HepG2 (cell line): ENCODE data around the gene ATG9A. TPM values are rescaled to one million over a fixed set of nuclear protein-coding genes. Genes with fewer than 3 reads are reported as not detected.

Source experiments
- ADNP ChIP-seq: sonication (generic); formaldehyde crosslinking; IDR thresholded peaks from 2 replicates; pipeline ENCODE4 v1.4.0; 2020; ENCODE audit warnings: missing genetic modification reagents
- BHLHE40 ChIP-seq: IDR thresholded peaks from 2 replicates; pipeline ENCODE4 v1.6.1; 2011; ENCODE audit warnings: low read length, improper control_type of control experiment
- GFI1 ChIP-seq: sonication (generic); formaldehyde crosslinking; IDR thresholded peaks from 2 replicates; pipeline ENCODE4 v1.5.0; 2020; ENCODE audit warnings: missing genetic modification reagents, mild to moderate bottlenecking, borderline replicate concordance
- HNF1A ChIP-seq, 2 experiments: sonication (generic) in 1 of 2; formaldehyde crosslinking in 1 of 2; IDR thresholded peaks; 2 replicates each; pipeline versions ENCODE4 v1.4.0 to v1.6.1; 2016 to 2020; ENCODE audit warnings: borderline replicate concordance in 1 of 2, low read depth in 1 of 2, mild to moderate bottlenecking in 1 of 2, missing genetic modification reagents in 1 of 2
- SOX13 ChIP-seq, 3 experiments: fragments of 450-650 bp in 1 of 3; sonication (generic) in 1 of 3; formaldehyde crosslinking in 1 of 3; IDR thresholded peaks in 2 of 3; conservative IDR thresholded peaks in 1 of 3; 2 replicates each; pipeline versions ENCODE4 v1.5.0 to v1.6.1; 2016 to 2020; ENCODE audit warnings: antibody characterized with exemption in 1 of 3, mild to moderate bottlenecking in 1 of 3, missing compliant biosample characterization in 1 of 3, missing genetic modification reagents in 1 of 3, moderate library complexity in 1 of 3
- THAP9 ChIP-seq: sonication (generic); formaldehyde crosslinking; IDR thresholded peaks from 2 replicates; pipeline ENCODE4; 2020; ENCODE audit warnings: missing genetic modification reagents, mild to moderate bottlenecking, borderline replicate concordance
- XRCC5 ChIP-seq: fragments of 200-400 bp; formaldehyde crosslinking; optimal IDR thresholded peaks from 2 replicates; pipeline ENCODE3; 2017; ENCODE audit warnings: mild to moderate bottlenecking, low read length
- ZFP62 ChIP-seq: sonication (generic); formaldehyde crosslinking; IDR thresholded peaks from 2 replicates; pipeline ENCODE4 v1.4.0; 2020; ENCODE audit warnings: missing genetic modification reagents
- ZNF609 ChIP-seq: sonication (generic); formaldehyde crosslinking; IDR thresholded peaks from 2 replicates; pipeline ENCODE4 v1.4.0; 2020; ENCODE audit warnings: mild to moderate bottlenecking, missing genetic modification reagents, borderline replicate concordance
- ZNF652 ChIP-seq: IDR thresholded peaks from 2 replicates; pipeline ENCODE4 v1.6.1; 2016; ENCODE audit warnings: low read depth, borderline replicate concordance
- ZNF879 ChIP-seq: sonication (generic); formaldehyde crosslinking; IDR thresholded peaks from 2 replicates; pipeline ENCODE4 v1.8.1; 2023; ENCODE audit warnings: missing genetic modification reagents
- ZSCAN21 ChIP-seq: sonication (generic); formaldehyde crosslinking; IDR thresholded peaks from 2 replicates; pipeline ENCODE4 v1.8.0; 2022; ENCODE audit warnings: mild to moderate bottlenecking, missing genetic modification reagents, moderate library complexity, borderline replicate concordance
- polyA plus RNA-seq, 8 experiments: library from polyadenylated mRNA; depleted of rRNA in 3 of 8; stranded (reverse) in 7 of 8; unstranded in 1 of 8; fragments of >200 nt; fragmentation: Illumina TruSeq in 4 of 8; extraction: Trizol in 4 of 8; gene quantifications; 2 replicates each; pipeline versions ENCODE4 v1.2.1 to v1.2.3, GENCODE V29; 2011 to 2016; ENCODE audit warnings: low read depth in 4 of 8, missing spikeins in 1 of 8, mixed read lengths in 1 of 8; ENCODE audit not compliant: insufficient read depth in 1 of 8
- total RNA-seq, 5 experiments: library from RNA; depleted of rRNA; stranded (reverse); fragments of >200 nt; fragmentation: Illumina TruSeq; extraction: Trizol; gene quantifications; 2 replicates each; pipeline ENCODE4 v1.2.3, GENCODE V29; 2016; ENCODE audit warnings: low read depth in 1 of 5

The ATG9A gene
- total and polyA plus RNA-seq, 2 of the 13 experiments (the other 11 are each of a cell fraction or from before 2014, with no cell fraction given): 35.0 to 131 TPM

GRCh38 chr2:219177552-219178376 lies 51.7 kb downstream of the ATG9A start, which contains the start of gene RETREG2 (continued):
- TF ChIP-seq SOX13 (IDR thresholded peaks at IDR 0.05) (no peak), SOX13 (CRISPR knock-in tag; conservative IDR thresholded peaks at IDR 0.05 in 1 of 2, IDR thresholded peaks at IDR 0.05 in 1 of 2) (no peak; a peak in 1 of 4 replicates), XRCC5 (peak; percentile 73), ZSCAN21 (CRISPR knock-in tag) (peak; percentile 36; the same call in 1 of the 2 replicates), HNF1A (IDR thresholded peaks at IDR 0.05; ENCODE audit: low read depth) (no peak), HNF1A (CRISPR knock-in tag; IDR thresholded peaks at IDR 0.05; ENCODE audit: borderline replicate concordance) (peak; percentile 65; the same call in 1 of the 2 replicates), THAP9 (CRISPR knock-in tag) (peak; percentile 66), BHLHE40 (peak; percentile 99), ZNF652 (CRISPR knock-in tag) (no peak), ADNP (CRISPR knock-in tag) (no peak), ZNF609 (CRISPR knock-in tag) (peak; percentile 81), ZFP62 (0 out of 2 replicates have a peak, but pooled peaks have one; percentile 43), GFI1 (CRISPR knock-in tag) (peak; percentile 62), ZNF879 (CRISPR knock-in tag) (0 out of 2 replicates have a peak, but pooled peaks have one; percentile 24)
